H54 (cell line): Measurements from ENCODE around the gene SNX9.
"Not testable (repeated sequence)": the region's sequence is repeated elsewhere in the genome, so short reads cannot be mapped to it uniquely, and the experiment has no call there.

Source experiments
- DNase-seq: peaks from one replicate; pipeline ENCODE4 v3.0.0; 2011; ENCODE audit warnings: low spot score, mixed read lengths; ENCODE audit not compliant: insufficient read length
- FAIRE-seq: peaks from 3 replicates; lab custom pipeline; 2011; peaks lifted over from hg19 to GRCh38; lab: Jason Lieb, UNC
- POLR2A ChIP-seq: IDR thresholded peaks from 2 replicates; pipeline ENCODE4 v1.6.1; 2011; ENCODE audit warnings: low read depth, mild to moderate bottlenecking, low read length

The SNX9 gene

GRCh38 chr6:157937916-157938315, 114.9 kb downstream of the SNX9 start:
- FAIRE-seq (no peak), DNase-seq (no peak)
- no peak for TF ChIP-seq POLR2A

DNA sequence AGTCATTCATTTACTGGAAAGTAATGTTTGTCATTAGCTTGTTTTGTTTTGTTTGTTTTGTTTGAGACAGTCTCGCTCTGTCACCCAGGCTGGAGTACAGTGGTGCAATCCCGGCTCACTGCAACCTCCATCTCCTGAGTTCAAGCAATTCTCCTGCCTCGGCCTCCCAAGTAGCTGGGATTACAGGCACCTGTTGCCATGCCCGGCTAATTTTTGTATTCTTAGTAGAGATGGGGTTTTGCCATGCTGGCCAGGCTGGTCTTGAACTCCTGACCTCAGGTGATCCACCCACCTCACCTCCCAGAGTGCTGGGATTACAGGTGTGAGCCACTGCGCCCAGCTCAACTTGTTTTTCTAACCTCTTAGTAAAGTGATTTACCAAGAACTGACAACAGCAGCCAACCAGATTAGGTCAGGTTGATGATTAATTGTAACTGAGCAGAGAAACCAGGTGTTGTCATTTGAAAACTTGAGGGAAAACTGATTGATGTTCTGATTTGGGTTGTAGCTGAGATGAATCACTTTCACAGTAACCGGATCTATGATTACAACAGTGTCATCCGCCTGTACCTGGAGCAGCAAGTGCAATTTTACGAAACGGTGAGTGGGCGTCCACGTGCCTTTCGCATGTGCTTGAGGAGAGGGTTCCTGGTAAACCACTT, 117.5 kb downstream of the SNX9 start:
- DNase-seq: not testable (repeated sequence)

GRCh38 chr6:157941101-157941863, 118.2 kb downstream of the SNX9 start:
- FAIRE-seq (no peak), DNase-seq (no peak)

More for the DNA sequence above, 117.5 kb downstream of the SNX9 start:
- FAIRE-seq: not testable (repeated sequence)

DNA sequence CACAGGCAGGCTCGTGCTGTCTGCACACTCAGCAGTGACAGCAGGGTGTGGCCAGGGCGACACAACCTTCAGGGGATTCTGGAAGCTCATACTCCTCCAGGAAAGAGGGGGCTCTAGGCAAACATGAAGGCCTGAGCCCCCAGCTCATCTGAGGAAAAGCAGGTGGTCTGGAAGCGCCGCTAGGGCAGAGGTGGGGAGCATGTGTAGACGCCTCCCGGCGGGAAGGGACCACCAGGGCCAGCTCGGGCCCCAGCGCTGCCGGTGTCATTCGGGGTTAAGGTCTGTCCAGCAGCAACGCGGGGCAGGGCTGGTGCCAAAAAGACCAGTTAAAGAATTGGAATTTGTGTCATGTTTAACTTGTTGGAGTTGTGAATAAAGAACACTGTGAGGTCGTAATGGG, 119.3 kb downstream of the SNX9 start:
- DNase-seq (no peak), FAIRE-seq (no peak)
- no peak for TF ChIP-seq POLR2A

More at GRCh38 chr6:157941101-157941863, 118.2 kb downstream of the SNX9 start:
- no peak for TF ChIP-seq POLR2A

DNA sequence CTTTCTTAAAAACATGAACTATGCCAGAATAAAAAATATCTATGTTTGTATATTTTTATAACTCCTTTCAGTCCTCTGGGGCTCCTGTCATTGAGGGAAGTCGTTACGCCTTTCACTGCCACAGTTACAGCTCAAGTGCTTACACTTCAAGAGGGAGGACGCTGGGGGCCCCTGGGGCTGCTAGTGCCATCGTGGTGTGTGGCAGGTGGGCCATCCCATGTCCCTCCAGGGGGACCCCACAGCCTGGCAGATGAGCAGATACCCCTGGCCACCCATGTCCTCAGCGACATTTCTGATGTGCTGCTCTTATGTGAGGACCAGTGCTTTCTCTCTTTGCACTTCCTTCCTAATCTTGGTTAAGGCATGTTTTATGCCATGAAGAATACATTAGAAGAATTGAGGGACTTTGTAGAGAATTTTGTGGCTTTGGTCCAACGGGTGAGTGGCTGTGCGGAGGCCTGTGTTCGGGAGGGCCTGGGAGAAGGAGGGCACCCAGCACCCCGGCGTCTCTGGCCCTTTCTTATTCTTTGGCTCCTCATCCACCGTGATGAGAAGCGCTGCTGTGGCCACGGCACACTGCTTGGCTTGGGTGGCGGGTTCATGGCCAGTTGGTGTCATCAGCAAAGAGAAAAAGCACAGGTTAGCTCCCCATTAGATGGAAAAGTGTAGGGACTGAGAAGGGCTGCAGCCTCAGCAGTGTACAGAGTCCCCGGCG, 120.4 kb downstream of the SNX9 start:
- no peak for TF ChIP-seq POLR2A
- no peak for FAIRE-seq
- no peak for DNase-seq

DNA sequence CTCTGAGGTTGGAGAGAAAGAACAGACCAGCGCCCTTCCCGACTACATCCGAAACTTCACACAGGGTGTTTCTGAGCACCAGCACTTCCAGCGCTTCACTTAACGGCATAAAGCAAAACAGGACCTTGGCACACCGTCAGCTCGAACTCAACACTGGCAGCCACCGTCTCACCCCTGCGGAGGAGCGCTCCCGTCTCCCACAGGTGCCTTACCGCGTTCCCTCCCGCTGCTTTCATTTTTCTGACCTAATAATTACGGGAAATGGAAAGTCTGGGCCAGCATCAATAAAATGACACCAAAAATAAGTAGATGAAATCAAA, 120.9 kb downstream of the SNX9 start:
- FAIRE-seq: no peak
- DNase-seq: no peak
- no peak for TF ChIP-seq POLR2A

DNA sequence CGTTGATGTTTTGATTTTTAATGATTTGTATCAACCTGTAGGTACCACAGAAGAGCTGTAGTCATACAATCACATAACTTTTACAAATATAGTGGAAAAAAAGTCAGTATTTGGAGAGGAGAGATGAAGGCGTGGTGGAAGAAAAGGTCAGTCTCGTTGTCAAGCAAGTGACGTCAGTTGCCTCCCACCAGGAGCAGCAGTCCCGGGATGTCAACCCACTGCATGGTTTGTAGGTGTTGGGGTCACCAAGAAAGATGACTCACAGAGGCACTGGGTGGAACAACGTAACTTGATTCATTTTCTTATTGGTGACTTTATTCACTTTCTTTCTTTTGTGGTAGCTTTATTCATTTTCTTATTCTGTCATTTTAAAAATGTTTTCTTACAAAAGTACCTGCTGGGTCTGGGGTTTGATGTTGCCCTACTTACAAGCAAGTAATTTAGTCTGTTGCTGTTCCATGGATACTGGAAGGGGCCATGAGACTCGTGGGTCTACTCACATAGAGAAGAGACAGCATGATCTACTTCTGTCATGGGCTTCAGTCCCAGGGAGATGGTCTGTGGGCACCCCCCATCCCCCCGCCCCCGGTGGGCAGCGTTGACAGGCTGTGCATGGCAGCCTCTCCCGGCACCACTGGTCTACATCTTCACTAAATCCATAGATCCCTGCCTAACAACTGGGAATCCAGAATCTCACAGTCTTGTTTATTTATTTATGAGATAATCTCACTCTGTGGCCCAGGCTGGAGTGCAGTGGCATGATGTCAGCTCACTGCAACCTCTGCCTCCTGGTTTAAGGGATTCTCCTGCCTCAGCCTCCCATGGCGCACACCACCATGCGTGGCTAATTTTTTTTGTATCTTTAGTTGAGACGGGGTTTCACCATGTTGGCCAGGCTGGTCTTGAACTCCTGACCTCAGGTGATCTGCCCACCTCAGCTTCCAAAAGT, 122.2 kb downstream of the SNX9 start:
- TF ChIP-seq POLR2A: no peak
- DNase-seq: no peak
- no peak for FAIRE-seq

- TF ChIP-seq POLR2A: no peak
- no peak for FAIRE-seq
- no peak for DNase-seq
Observed at GRCh38 chr6:157946053-157946617, 123.1 kb downstream of the SNX9 start.

DNA sequence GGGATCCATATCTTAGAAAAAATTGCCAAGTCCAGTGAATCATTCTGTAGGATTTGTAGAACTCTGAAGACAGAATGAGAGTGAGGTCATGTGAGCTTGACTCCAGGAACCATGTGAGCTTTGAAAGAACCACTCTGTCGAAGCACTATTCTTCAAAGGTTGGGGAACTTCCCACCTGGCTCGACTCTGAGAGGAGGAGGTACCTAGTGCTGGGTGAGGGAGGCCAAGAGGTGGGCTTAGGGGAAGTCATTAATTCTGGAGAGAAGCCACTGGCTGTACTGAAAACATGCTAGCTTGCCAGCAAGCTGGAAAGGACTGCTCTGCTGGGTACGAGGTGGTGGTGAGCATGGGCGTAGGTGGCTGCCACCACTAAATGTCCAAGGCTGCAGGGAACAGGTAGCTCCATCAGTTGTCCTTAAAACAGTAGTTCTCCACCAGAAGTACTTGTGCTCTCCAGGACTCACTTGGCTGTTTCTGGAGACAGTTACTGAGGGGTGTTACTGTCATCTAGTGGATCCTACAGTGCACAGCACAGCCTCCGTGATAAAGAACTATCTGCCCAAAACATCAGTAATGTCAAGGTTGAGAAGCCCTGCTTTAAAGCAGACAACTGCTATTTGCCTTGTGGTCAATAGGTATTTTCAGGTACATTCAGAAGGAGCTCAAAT, 124.0 kb downstream of the SNX9 start:
- DNase-seq (no peak), FAIRE-seq (no peak)
- TF ChIP-seq POLR2A: no peak

- FAIRE-seq, DNase-seq: not testable (repeated sequence)
Observed at GRCh38 chr6:157950899-157951298, 127.9 kb downstream of the SNX9 start.

DNA sequence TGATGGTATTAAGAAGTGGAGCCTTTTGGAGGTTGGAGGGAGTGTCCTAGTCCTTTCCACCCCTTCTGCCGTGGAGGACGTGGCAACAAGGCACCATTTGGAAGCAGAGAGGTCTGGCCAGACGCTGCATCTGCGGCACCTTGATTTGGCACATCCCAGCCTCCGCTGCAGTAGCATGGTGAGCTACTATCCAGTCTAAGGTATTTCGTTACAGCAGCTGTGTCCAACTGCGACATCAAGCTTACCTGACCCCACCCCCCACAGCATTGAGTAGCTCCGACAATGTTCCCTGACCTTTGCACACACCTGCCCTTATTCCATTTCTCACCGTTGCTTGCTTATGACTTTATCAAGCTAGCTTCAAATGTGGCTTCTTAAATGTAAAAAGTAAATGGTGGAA, 128.8 kb downstream of the SNX9 start:
- no peak for DNase-seq
- TF ChIP-seq POLR2A: no peak
- no peak for FAIRE-seq

GRCh38 chr6:157952861-157953351, 129.9 kb downstream of the SNX9 start:
- FAIRE-seq: no peak
- no peak for TF ChIP-seq POLR2A
- DNase-seq: peak; percentile 33
